CD14-positive monocyte (primary cell): ENCODE data around the gene SH3PXD2A. TPM values are rescaled to one million over a fixed set of nuclear protein-coding genes. Genes with fewer than 3 reads are reported as not detected.

Experiments
- DNase-seq, 3 donors: peaks; one replicate each; pipeline ENCODE4 v3.0.0-alpha.2; 2011 to 2022
- H2AFZ ChIP-seq: 2 replicates; pipeline ENCODE4 v1.6.0; 2012; ENCODE audit warnings: mild to moderate bottlenecking, low read depth, low read length, inconsistent platforms; ENCODE audit not compliant: insufficient read depth, poor library complexity, severe bottlenecking
- H3K27ac ChIP-seq, 2 donors: 1 replicate in 1 of 2; 2 replicates in 1 of 2; pipeline ENCODE4 v1.5.1; 2012 to 2013; ENCODE audit warnings: low read length in 2 of 2, control low read depth in 1 of 2, inconsistent platforms in 1 of 2, low read depth in 1 of 2, mild to moderate bottlenecking in 1 of 2
- H3K27me3 ChIP-seq, 2 donors: one replicate each; pipeline versions ENCODE4 v1.6.0 to v1.6.1; 2011 to 2013; ENCODE audit warnings: low read length in 2 of 2; ENCODE audit not compliant: control insufficient read depth in 2 of 2, insufficient read depth in 2 of 2
- H3K36me3 ChIP-seq, 2 donors: replicated peaks in 1 of 2; 1 replicate in 1 of 2; 2 replicates in 1 of 2; pipeline versions ENCODE4 v1.5.1 to v1.6.1; 2012 to 2013; ENCODE audit warnings: low read length in 2 of 2, control low read depth in 1 of 2, inconsistent platforms in 1 of 2, mild to moderate bottlenecking in 1 of 2; ENCODE audit not compliant: insufficient read depth in 2 of 2, control insufficient read depth in 1 of 2
- H3K4me1 ChIP-seq, 2 donors: 1 replicate in 1 of 2; 2 replicates in 1 of 2; pipeline versions ENCODE4 v1.5.1 to v1.6.1; 2012 to 2013; ENCODE audit warnings: low read length in 2 of 2, control low read depth in 1 of 2, inconsistent platforms in 1 of 2, mild to moderate bottlenecking in 1 of 2, moderate library complexity in 1 of 2; ENCODE audit not compliant: insufficient read depth in 2 of 2, control insufficient read depth in 1 of 2
- H3K4me2 ChIP-seq: replicated peaks from 2 replicates; pipeline ENCODE3; 2012; ENCODE audit warnings: low read length, moderate library complexity, mild to moderate bottlenecking; ENCODE audit not compliant: poor library complexity, severe bottlenecking; ENCODE audit errors: extremely low read depth
- H3K4me3 ChIP-seq, 3 experiments: fragments of 200-600 bp in 1 of 3; sonication (generic) in 1 of 3; replicated peaks in 1 of 3; 1 replicate in 2 of 3; 2 replicates in 1 of 3; pipeline ENCODE4 v1.5.1; 2011 to 2013; ENCODE audit warnings: low read length in 3 of 3, mild to moderate bottlenecking in 3 of 3, control low read depth in 2 of 3, low read depth in 2 of 3, inconsistent platforms in 1 of 3, moderate library complexity in 1 of 3
- H3K79me2 ChIP-seq: 2 replicates; pipeline ENCODE4 v1.6.0; 2012; ENCODE audit warnings: mild to moderate bottlenecking, control low read depth, inconsistent platforms, low read length, moderate library complexity; ENCODE audit not compliant: insufficient read depth
- H3K9ac ChIP-seq: 2 replicates; pipeline ENCODE4 v1.6.0; 2017; ENCODE audit warnings: low read length, mild to moderate bottlenecking; ENCODE audit not compliant: insufficient read depth, poor library complexity, severe bottlenecking
- H3K9me3 ChIP-seq, 2 donors: replicated peaks in 1 of 2; 1 replicate in 1 of 2; 2 replicates in 1 of 2; pipeline versions ENCODE4 v1.5.1 to v1.6.1; 2012 to 2013; ENCODE audit warnings: low read length in 2 of 2, control low read depth in 1 of 2; ENCODE audit not compliant: control insufficient read depth in 1 of 2, insufficient read depth in 1 of 2
- H4K20me1 ChIP-seq: 2 replicates; pipeline ENCODE4 v1.6.0; 2012; ENCODE audit warnings: mild to moderate bottlenecking, low read length, control low read depth, moderate library complexity; ENCODE audit not compliant: insufficient read depth
- H3K27ac Mint-ChIP-seq, 7 donors: one replicate each; pipeline ENCODE4 v1.8.0; 2020; ENCODE audit warnings: mild to moderate bottlenecking in 7 of 7, mixed read lengths in 7 of 7, moderate library complexity in 6 of 7, inconsistent platforms in 2 of 7
- H3K27me3 Mint-ChIP-seq, 3 donors: one replicate each; pipeline ENCODE4 v1.8.0; 2021 to 2022; ENCODE audit warnings: low read depth in 3 of 3, mild to moderate bottlenecking in 3 of 3, mixed read lengths in 3 of 3, moderate library complexity in 3 of 3, inconsistent platforms in 1 of 3
- H3K36me3 Mint-ChIP-seq, 2 donors: one replicate each; pipeline ENCODE4 v1.8.0; 2020; ENCODE audit warnings: mixed read lengths in 2 of 2, inconsistent platforms in 1 of 2, mild to moderate bottlenecking in 1 of 2
- H3K4me1 Mint-ChIP-seq: one replicate; pipeline ENCODE4 v1.8.0; 2020; ENCODE audit warnings: mild to moderate bottlenecking, mixed read lengths
- H3K4me3 Mint-ChIP-seq, 2 donors: one replicate each; pipeline ENCODE4 v1.8.0; 2020; ENCODE audit warnings: mild to moderate bottlenecking in 2 of 2, mixed read lengths in 2 of 2, moderate library complexity in 1 of 2
- H3K9me3 Mint-ChIP-seq, 7 donors: one replicate each; pipeline ENCODE4 v1.8.0; 2020 to 2022; ENCODE audit warnings: mixed read lengths in 7 of 7, mild to moderate bottlenecking in 6 of 7, moderate library complexity in 6 of 7, inconsistent platforms in 2 of 7
- WGBS: methylation state at CpG from one replicate; pipeline ENCODE4 v1.1.5; 2013; ENCODE audit warnings: missing lambda C conversion rate; ENCODE audit not compliant: insufficient coverage; 5-methylcytosine and 5-hydroxymethylcytosine counted together
- intact Hi-C, 2 donors: fragments of 100-400 bp; cut with micrococcal nuclease; formaldehyde crosslinking; loops; one replicate each; pipeline versions ENCODE4 v1.15.0 to v1.15.1; 2023
- polyA plus RNA-seq, 3 donors: library from polyadenylated mRNA; depleted of rRNA in 1 of 3; unstranded in 2 of 3; stranded (reverse) in 1 of 3; fragments of 300-500 nt in 2 of 3; fragments of >200 nt in 1 of 3; fragmentation: Illumina TruSeq in 2 of 3; gene quantifications; 1 replicate in 2 of 3; 2 replicates in 1 of 3; pipeline ENCODE4 v1.2.3, GENCODE V29; 2012 to 2021
- TF ChIP-seq, protein P1 (sequence below): fragments of 200-600 bp; IDR thresholded peaks from one replicate; pipeline ENCODE4 v1.8.0; 2022; ENCODE audit warnings: antibody characterized with exemption, mild to moderate bottlenecking

The SH3PXD2A gene
- polyA plus RNA-seq, 3 donors = 0.01 to 0.76 (median 0.05) TPM

DNA sequence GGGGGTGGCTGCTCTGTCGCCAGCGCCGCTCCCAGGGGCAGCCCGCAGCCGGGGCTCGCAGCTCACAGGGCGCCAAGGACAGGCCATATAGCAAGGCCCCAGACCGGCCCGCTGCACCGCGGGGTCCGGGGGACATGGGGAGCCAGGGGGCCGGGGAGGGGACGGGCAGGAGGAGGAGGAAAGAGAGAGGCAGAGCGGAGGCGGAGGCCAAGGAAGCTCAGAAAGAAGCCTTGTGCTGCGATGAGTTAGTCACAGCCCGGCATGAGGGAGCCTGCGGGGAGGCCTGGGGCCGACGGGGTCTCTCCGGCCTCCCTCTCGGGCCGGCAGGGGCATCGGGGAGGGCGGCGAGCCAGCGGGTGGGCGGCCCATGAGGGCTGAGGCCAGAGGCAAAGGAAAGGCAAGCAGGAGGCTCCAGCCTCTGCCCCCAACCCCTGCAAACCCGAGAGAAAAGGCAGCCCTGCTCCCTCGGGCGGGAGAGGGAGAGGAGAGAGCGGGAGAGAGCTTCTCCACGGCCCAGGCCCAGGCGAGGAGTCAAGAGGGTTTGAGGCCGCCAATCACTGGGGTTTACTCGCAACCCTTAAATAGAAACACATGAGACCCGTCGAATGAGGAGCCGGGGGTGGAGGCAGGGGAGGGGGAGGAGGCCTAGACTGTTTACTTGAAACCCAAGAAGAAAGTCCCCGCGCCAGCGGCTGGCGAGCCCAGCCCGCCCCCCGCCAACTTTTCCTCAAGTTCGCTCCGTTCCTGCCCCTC, 194.0 kb downstream of the SH3PXD2A start:
- Histone ChIP-seq H3K27ac (peak overlapping the region in 1 of 2 donors; percentile 88), H3K4me1 (peaks cover 12 to 28% of the 10 kb centered on the region in 2 donors), H4K20me1 (peaks cover 9% of the 10 kb centered on the region), H3K9ac (peak overlapping the region; percentile 88), H3K4me3 (peak overlapping the region; percentile 60 to 99 (median 80)), H3K9me3 (peaks cover 0 to 5% of the 10 kb centered on the region in 2 donors), H2AFZ (peak overlapping the region; percentile 98), H3K36me3 (no peaks in the 10 kb centered on the region), H3K4me2 (peak overlapping the region; percentile 100), H3K79me2 (peaks cover 19% of the 10 kb centered on the region), H3K27me3 (no peaks in the 10 kb centered on the region)
- H3K27ac Mint-ChIP-seq = peak overlapping the region in 4 of 7 donors; percentile 9 to 85 (median 34)
- 69% methylated on average over 32 of the region's 48 CpGs for WGBS
- TF ChIP-seq, protein P1, sequence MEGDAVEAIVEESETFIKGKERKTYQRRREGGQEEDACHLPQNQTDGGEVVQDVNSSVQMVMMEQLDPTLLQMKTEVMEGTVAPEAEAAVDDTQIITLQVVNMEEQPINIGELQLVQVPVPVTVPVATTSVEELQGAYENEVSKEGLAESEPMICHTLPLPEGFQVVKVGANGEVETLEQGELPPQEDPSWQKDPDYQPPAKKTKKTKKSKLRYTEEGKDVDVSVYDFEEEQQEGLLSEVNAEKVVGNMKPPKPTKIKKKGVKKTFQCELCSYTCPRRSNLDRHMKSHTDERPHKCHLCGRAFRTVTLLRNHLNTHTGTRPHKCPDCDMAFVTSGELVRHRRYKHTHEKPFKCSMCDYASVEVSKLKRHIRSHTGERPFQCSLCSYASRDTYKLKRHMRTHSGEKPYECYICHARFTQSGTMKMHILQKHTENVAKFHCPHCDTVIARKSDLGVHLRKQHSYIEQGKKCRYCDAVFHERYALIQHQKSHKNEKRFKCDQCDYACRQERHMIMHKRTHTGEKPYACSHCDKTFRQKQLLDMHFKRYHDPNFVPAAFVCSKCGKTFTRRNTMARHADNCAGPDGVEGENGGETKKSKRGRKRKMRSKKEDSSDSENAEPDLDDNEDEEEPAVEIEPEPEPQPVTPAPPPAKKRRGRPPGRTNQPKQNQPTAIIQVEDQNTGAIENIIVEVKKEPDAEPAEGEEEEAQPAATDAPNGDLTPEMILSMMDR = no peak
- peaks cover 5 to 9% (median 7%) of the 10 kb centered on the region in 7 donors for H3K9me3 Mint-ChIP-seq
- peak overlapping the region; percentile 58 to 96 for H3K4me3 Mint-ChIP-seq
- H3K27me3 Mint-ChIP-seq = peaks cover 0 to 3% (median 0%) of the 10 kb centered on the region in 3 donors
- intact Hi-C loops = no loop called here
- H3K4me1 Mint-ChIP-seq = peaks cover 12% of the 10 kb centered on the region
- no peak for DNase-seq
- H3K36me3 Mint-ChIP-seq = peaks cover 3 to 4% of the 10 kb centered on the region in 2 donors

DNA sequence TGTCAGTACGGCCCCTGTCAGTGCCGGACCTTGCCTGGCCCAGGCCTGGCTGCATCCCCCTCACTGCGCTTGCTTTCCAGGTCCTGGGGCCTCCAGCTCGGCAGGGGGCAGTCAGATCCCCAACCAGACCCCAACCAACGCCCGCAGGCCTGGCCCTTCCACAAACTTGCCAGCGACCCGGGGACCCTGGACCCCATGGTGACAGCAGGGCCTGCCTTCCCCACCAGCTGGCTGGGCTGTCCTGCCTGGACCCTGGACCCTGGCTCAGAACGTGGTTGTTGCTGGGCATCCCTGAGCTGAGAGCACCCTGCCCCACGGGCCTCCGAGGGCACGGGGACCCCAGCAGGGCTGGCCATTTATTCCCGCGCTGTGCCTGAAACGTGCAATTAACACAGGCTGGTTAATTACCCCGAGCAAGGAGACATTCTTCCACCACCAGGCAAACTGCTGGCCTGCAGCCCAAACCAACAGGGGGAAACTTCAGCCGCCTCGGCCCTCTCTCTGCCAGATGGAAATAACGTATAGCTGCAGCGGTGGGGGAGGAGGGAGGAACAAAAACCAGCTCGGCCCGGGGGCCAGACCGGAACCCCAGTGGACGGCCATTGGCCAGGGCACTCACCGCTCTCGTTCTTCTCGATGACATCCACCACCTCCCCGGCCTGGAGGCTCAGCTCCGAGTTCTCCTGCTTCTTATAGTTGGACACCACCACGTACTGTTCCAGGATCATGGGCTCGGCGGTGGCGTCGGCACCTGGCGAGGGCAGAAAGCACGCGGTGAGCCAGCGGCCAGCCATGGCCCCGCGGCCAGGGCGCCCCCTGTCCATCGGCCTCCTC, 194.8 kb downstream of the SH3PXD2A start:
- H3K36me3 Mint-ChIP-seq = peaks cover 3 to 4% of the 10 kb centered on the region in 2 donors
- TF ChIP-seq, protein P1 = no peak
- peaks cover 12% of the 10 kb centered on the region for H3K4me1 Mint-ChIP-seq
- H3K27ac Mint-ChIP-seq = peak overlapping the region; percentile 77 to 92 (median 87)
- WGBS = 25% methylated on average over 33 of the region's 42 CpGs
- peaks cover 0 to 5% of the 10 kb centered on the region in 2 donors for H3K9me3 ChIP-seq
- H3K4me3 Mint-ChIP-seq = peak overlapping the region; percentile 92 to 96
- H3K27me3 ChIP-seq = no peaks in the 10 kb centered on the region
- H3K9me3 Mint-ChIP-seq = peaks cover 4 to 9% (median 7%) of the 10 kb centered on the region in 7 donors
- H4K20me1 ChIP-seq = peaks cover 1% of the 10 kb centered on the region
- intact Hi-C loops = no loop called here
- H3K27ac ChIP-seq = peak overlapping the region; percentile 46 to 88
- H3K36me3 ChIP-seq = no peaks in the 10 kb centered on the region
- H3K4me2 ChIP-seq = peak overlapping the region; percentile 100
- H3K4me1 ChIP-seq = peaks cover 12 to 28% of the 10 kb centered on the region in 2 donors
- H3K9ac ChIP-seq = peak overlapping the region; percentile 88
- peaks cover 0 to 3% (median 0%) of the 10 kb centered on the region in 3 donors for H3K27me3 Mint-ChIP-seq
- peak overlapping the region; percentile 60 to 99 (median 80) for H3K4me3 ChIP-seq
- peaks cover 19% of the 10 kb centered on the region for H3K79me2 ChIP-seq
- peak overlapping the region; percentile 98 for H2AFZ ChIP-seq
- DNase-seq = peak; percentile 29 to 48 (median 37)
